Activated naive CD8-positive, alpha-beta T cell treated with anti-CD3 and anti-CD28 coated beads, Interleukin-2, amount 50 U/mL, for 24 hours (primary cell): Measurements from ENCODE around the gene UPF1.

Experiments
- ATAC-seq: fragments of 150-1000 bp; cut with Tn5 transposase; one replicate; pipeline ENCODE4 v1.10.0; 2021
- DNase-seq: peaks from one replicate; pipeline ENCODE4 v3.0.0; 2021
- H3K27ac Mint-ChIP-seq: one replicate; pipeline ENCODE4 v1.8.0; 2021; ENCODE audit warnings: mild to moderate bottlenecking, mixed read lengths
- H3K27me3 Mint-ChIP-seq: one replicate; pipeline ENCODE4 v1.8.0; 2021; ENCODE audit warnings: mixed read lengths
- H3K36me3 Mint-ChIP-seq: one replicate; pipeline ENCODE4 v1.8.0; 2021; ENCODE audit warnings: low read depth, mixed read lengths
- H3K4me1 Mint-ChIP-seq: one replicate; pipeline ENCODE4 v1.8.0; 2021; ENCODE audit warnings: mixed read lengths
- H3K4me3 Mint-ChIP-seq: one replicate; pipeline ENCODE4 v1.8.0; 2021; ENCODE audit warnings: mild to moderate bottlenecking, moderate library complexity, mixed read lengths
- H3K9me3 Mint-ChIP-seq: one replicate; pipeline ENCODE4 v1.8.0; 2021; ENCODE audit warnings: mixed read lengths

UPF1 gene

GRCh38 chr19:18852648-18853047, 20.9 kb downstream of the UPF1 start:
- no peaks in the 10 kb centered on the region for H3K27me3 Mint-ChIP-seq
- no peak overlapping the region for H3K27ac Mint-ChIP-seq
- peaks cover 22% of the 10 kb centered on the region for H3K4me1 Mint-ChIP-seq
- DNase-seq (no peak), ATAC-seq (no peak)
- peaks cover 45% of the 10 kb centered on the region for H3K36me3 Mint-ChIP-seq
- no peak overlapping the region for H3K4me3 Mint-ChIP-seq
- no peaks in the 10 kb centered on the region for H3K9me3 Mint-ChIP-seq

DNA sequence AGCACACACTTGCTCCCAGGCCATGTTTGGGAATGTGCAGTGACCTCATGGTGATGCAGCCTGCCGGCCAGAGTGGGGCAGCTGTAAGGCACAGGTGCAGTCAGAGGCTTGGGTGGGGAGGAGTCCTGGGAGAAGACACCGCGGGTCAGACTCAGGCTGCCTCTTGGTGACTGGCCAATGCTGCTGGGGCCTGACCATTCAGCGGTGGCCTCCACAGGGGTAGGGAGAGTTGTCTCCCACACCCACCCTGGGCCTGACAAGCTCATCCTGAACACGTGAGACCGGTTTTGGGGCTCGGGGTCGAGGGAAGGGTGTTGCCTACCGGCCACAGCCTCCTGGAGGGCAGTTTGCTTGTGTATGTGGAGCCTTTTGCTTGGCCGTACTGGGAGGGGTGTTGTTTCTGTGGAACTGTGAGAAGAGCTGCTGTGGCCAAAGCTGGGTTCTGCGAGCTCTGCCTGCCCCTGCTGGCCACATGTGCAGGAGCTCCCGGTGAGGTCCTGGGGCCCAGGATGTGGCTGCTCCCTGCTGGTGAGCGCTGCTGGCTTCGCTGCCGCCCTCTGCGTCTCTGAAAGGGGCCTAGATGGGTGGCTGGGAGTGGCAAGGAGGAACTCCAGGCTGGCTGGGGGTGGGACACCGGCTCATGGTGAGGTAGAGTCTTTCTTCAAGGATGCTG, 22.1 kb downstream of the UPF1 start:
- Mint-ChIP-seq H3K4me1 (peaks cover 13% of the 10 kb centered on the region), H3K27ac (no peak overlapping the region), H3K27me3 (no peaks in the 10 kb centered on the region), H3K36me3 (peaks cover 37% of the 10 kb centered on the region), H3K4me3 (no peak overlapping the region), H3K9me3 (no peaks in the 10 kb centered on the region)
- DNase-seq, result no peak
- no peak for ATAC-seq

DNA sequence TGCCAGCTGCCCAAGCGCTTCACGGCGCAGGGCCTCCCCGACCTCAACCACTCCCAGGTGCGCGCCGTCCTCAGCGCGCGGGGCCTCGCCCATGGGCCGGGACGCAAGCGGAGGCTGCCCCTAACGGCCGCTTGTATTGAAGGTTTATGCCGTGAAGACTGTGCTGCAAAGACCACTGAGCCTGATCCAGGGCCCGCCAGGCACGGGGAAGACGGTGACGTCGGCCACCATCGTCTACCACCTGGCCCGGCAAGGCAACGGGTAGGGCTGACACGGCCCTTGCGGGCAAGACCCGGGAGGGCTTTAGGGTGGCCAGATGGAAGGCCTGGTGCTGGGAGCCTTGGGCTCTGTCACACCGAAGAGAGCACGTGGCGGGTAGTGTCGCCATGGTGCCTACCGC, 23.2 kb downstream of the UPF1 start:
- Mint-ChIP-seq H3K27me3 (no peaks in the 10 kb centered on the region), H3K4me3 (no peak overlapping the region), H3K9me3 (no peaks in the 10 kb centered on the region), H3K27ac (no peak overlapping the region), H3K4me1 (peaks cover 4% of the 10 kb centered on the region), H3K36me3 (peaks cover 35% of the 10 kb centered on the region)
- DNase-seq (no peak), ATAC-seq (no peak)

- H3K27ac Mint-ChIP-seq, result no peak overlapping the region
- no peaks in the 10 kb centered on the region for H3K27me3 Mint-ChIP-seq
- H3K36me3 Mint-ChIP-seq, result peaks cover 33% of the 10 kb centered on the region
- H3K4me1 Mint-ChIP-seq, result no peaks in the 10 kb centered on the region
- no peak overlapping the region for H3K4me3 Mint-ChIP-seq
- ATAC-seq (no peak), DNase-seq (no peak)
- no peaks in the 10 kb centered on the region for H3K9me3 Mint-ChIP-seq
Measured at GRCh38 chr19:18855647-18856384, 24.1 kb downstream of the UPF1 start.

DNA sequence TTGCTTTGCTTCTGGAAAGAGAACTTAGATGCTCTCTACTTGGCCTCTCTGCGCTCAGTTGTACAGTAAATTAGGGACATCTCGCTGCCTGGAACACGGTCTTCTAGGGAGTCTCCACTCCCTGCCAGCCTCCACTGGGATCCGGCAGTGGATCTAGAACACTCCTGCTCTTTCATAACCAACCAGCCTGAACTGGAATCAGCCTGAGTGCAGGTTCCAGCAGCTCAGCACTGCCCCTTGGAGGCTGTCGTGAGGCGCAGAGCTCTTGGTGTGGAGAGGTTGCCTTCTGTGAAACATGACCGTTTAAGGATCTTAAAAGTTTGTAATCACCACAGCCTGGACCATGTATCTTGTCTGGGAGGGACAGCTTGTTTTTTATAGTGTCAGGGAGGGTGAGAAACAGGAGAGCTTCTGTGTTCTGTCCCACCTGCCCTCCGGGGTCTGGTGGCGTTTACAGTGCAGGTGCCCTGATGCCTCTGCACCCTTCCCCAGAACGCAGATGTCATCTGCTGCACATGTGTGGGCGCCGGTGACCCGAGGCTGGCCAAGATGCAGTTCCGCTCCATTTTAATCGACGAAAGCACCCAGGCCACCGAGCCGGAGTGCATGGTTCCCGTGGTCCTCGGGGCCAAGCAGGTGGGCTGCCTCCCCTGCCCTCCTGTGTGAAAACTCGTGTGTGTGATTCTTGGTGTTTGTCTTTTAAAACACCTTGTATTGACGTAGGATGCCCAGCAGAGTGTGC, 24.8 kb downstream of the UPF1 start:
- DNase-seq (no peak), ATAC-seq (no peak)
- Mint-ChIP-seq H3K36me3 (peaks cover 36% of the 10 kb centered on the region), H3K27me3 (no peaks in the 10 kb centered on the region), H3K9me3 (no peaks in the 10 kb centered on the region), H3K27ac (no peak overlapping the region), H3K4me3 (no peak overlapping the region), H3K4me1 (no peaks in the 10 kb centered on the region)

GRCh38 chr19:18857223-18857622, 25.5 kb downstream of the UPF1 start:
- ATAC-seq (no peak), DNase-seq (no peak)
- H3K27me3 Mint-ChIP-seq, result no peaks in the 10 kb centered on the region
- no peaks in the 10 kb centered on the region for H3K9me3 Mint-ChIP-seq
- H3K4me1 Mint-ChIP-seq, result no peaks in the 10 kb centered on the region
- H3K27ac Mint-ChIP-seq, result no peak overlapping the region
- no peak overlapping the region for H3K4me3 Mint-ChIP-seq
- peaks cover 40% of the 10 kb centered on the region for H3K36me3 Mint-ChIP-seq

DNA sequence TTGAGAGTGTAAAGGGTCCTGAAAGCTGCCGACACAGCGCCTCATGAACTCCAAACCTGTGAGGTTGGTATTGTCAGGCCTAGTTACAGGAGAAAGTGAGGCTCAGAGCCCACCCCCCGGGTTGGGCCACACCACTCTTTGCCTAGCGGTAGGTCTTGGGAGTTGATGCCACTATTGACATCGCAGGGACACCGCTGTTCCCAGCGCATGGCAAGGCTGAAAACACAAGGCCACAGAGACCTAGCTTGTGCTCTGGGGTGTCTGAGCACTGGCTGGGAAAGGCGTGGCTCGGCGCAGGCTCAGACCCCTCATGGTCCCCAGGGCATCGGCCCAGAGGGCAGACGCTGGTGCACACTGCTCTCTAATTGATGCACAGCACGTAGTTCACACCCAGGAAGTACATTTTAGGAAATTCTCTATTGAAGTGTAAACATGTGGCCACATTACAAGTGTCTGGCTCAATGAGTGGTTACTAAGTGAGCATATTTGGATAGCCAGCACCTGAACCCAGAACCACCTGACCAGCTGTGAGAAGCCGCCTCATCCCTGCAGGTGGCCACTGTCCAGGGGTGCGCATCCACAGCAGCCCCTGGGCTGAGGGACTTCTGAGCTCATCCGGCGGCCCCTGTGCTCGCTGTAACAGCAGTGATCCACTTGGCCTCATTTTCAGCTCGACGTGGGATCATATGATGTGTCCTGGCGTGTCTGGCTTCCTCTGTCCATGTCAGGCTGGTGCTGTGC, 27.3 kb downstream of the UPF1 start:
- H3K36me3 Mint-ChIP-seq, result peaks cover 35% of the 10 kb centered on the region

GRCh38 chr19:18859676-18860301, 28.0 kb downstream of the UPF1 start:
- H3K27me3 Mint-ChIP-seq, result no peaks in the 10 kb centered on the region
- H3K9me3 Mint-ChIP-seq, result no peaks in the 10 kb centered on the region
- peaks cover 39% of the 10 kb centered on the region for H3K36me3 Mint-ChIP-seq
- no peaks in the 10 kb centered on the region for H3K4me1 Mint-ChIP-seq
- ATAC-seq (no peak), DNase-seq (no peak)
- H3K4me3 Mint-ChIP-seq, result no peak overlapping the region
- H3K27ac Mint-ChIP-seq, result no peak overlapping the region

More for the DNA sequence above, 27.3 kb downstream of the UPF1 start:
- H3K27ac Mint-ChIP-seq, result no peak overlapping the region
- no peaks in the 10 kb centered on the region for H3K9me3 Mint-ChIP-seq
- H3K27me3 Mint-ChIP-seq, result no peaks in the 10 kb centered on the region
- DNase-seq, result no peak
- no peak for ATAC-seq
- H3K4me1 Mint-ChIP-seq, result no peaks in the 10 kb centered on the region
- H3K4me3 Mint-ChIP-seq, result no peak overlapping the region

DNA sequence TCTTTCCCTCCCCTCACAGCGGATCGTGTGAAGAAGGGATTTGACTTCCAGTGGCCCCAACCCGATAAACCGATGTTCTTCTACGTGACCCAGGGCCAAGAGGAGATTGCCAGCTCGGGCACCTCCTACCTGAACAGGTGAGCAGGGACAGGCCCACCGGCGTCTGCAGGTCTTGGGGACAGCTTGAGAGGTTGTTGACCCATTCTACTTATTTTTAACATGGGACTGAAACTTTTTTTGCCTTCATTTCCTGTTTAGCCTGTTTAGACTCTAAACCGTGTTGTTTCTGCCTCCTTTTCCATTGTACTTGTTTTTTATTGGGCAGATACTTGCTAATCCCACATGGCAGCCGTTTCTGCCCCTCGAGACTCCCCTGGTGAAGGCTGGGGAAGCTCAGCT, 28.5 kb downstream of the UPF1 start:
- Mint-ChIP-seq H3K27ac (no peak overlapping the region), H3K36me3 (peaks cover 37% of the 10 kb centered on the region)

GRCh38 chr19:18860725-18861124, 29.0 kb downstream of the UPF1 start:
- Mint-ChIP-seq H3K27ac (no peak overlapping the region), H3K9me3 (no peaks in the 10 kb centered on the region), H3K27me3 (no peaks in the 10 kb centered on the region), H3K4me3 (no peak overlapping the region), H3K36me3 (peaks cover 34% of the 10 kb centered on the region), H3K4me1 (no peaks in the 10 kb centered on the region)
- no peak for DNase-seq
- ATAC-seq, result no peak

More for the DNA sequence above, 28.5 kb downstream of the UPF1 start:
- no peaks in the 10 kb centered on the region for H3K9me3 Mint-ChIP-seq
- no peak for ATAC-seq
- no peak overlapping the region for H3K4me3 Mint-ChIP-seq
- DNase-seq, result no peak
- no peaks in the 10 kb centered on the region for H3K27me3 Mint-ChIP-seq
- no peaks in the 10 kb centered on the region for H3K4me1 Mint-ChIP-seq

GRCh38 chr19:18861235-18861634, 29.5 kb downstream of the UPF1 start:
- H3K4me1 Mint-ChIP-seq, result no peaks in the 10 kb centered on the region
- peaks cover 38% of the 10 kb centered on the region for H3K36me3 Mint-ChIP-seq
- H3K27ac Mint-ChIP-seq, result no peak overlapping the region
- DNase-seq (no peak), ATAC-seq (no peak)
- no peak overlapping the region for H3K4me3 Mint-ChIP-seq
- no peaks in the 10 kb centered on the region for H3K9me3 Mint-ChIP-seq
- no peaks in the 10 kb centered on the region for H3K27me3 Mint-ChIP-seq

DNA sequence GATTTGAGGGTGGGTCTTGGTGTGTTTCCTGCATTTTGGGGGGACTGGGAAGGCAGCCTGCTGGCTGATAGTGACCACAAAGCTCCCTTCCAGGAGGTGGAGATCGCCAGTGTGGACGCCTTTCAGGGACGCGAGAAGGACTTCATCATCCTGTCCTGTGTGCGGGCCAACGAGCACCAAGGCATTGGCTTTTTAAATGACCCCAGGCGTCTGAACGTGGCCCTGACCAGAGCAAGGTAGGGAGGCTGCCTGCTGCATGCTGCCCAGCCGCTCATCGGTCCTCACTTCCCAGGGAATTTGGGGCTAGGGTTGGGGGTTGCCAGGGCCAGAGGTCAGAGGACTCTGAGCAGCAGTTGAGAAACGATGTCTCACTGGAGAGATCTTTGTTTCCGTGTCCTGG, 30.2 kb downstream of the UPF1 start:
- Mint-ChIP-seq H3K4me3 (no peak overlapping the region), H3K36me3 (peaks cover 37% of the 10 kb centered on the region), H3K9me3 (no peaks in the 10 kb centered on the region), H3K27ac (no peak overlapping the region), H3K4me1 (no peaks in the 10 kb centered on the region), H3K27me3 (no peaks in the 10 kb centered on the region)
- ATAC-seq (no peak), DNase-seq (no peak)

DNA sequence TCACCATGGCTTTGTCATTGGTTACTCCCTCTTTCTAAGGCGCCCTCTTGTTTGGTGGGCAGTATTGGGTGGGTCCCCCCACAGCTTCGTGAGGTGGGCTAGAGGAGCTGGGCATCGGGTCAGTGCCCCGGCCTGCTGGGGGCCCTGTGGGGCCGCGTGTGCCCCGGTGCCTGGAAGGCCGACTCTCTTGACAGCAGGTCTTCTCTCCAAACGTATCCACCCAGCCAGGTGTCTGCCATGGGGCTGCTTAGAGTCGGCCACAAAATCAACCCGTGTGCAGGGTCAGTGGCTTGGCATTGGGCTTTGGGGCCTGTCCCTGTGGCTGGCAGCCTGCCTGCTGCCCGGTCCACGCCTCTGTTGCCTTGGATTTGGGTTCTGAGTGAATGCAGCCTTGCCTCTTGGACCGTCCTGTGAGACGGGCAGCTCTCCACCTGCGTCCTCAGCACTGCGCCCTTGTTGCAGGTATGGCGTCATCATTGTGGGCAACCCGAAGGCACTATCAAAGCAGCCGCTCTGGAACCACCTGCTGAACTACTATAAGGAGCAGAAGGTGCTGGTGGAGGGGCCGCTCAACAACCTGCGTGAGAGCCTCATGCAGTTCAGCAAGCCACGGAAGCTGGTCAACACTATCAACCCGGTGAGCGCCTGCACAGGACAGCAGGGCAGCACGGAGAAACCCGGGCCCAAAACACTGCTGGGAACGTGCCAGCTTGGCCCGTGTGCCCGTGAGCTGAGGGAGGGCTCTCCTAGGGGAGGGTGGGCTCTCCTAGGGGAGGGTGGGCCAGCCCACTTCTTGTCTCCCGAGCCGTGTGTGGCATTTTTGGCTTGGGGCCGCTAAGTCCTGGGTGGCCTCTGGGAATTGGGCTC, 31.4 kb downstream of the UPF1 start:
- peaks cover 2% of the 10 kb centered on the region for H3K4me1 Mint-ChIP-seq
- H3K27ac Mint-ChIP-seq, result no peak overlapping the region
- no peaks in the 10 kb centered on the region for H3K27me3 Mint-ChIP-seq
- peaks cover 41% of the 10 kb centered on the region for H3K36me3 Mint-ChIP-seq
- DNase-seq, result no peak
- ATAC-seq, result no peak
- no peaks in the 10 kb centered on the region for H3K9me3 Mint-ChIP-seq
- H3K4me3 Mint-ChIP-seq, result no peak overlapping the region
